Keratinocyte (primary cell): ENCODE results near the gene PCDHGC5. TPM values are rescaled to one million over a fixed set of nuclear protein-coding genes. Genes with fewer than 3 reads are reported as not detected.

Source experiments
- DNase-seq: peaks from one replicate; pipeline ENCODE4 v3.0.0-alpha.2; 2011; ENCODE audit warnings: low read depth, missing footprints, low spot score
- FAIRE-seq: peaks from 2 replicates; lab custom pipeline; 2011; peaks lifted over from hg19 to GRCh38; lab: Jason Lieb, UNC
- H2AFZ ChIP-seq: 2 replicates; pipeline ENCODE4 v1.6.0; 2012; ENCODE audit warnings: low read length, control low read depth, inconsistent platforms; ENCODE audit not compliant: control insufficient read depth
- H3K27ac ChIP-seq: 2 replicates; pipeline ENCODE4 v1.5.1; 2011; ENCODE audit warnings: low read length; ENCODE audit not compliant: control insufficient read depth, insufficient read depth
- H3K27me3 ChIP-seq: 3 replicates; pipeline ENCODE4 v1.6.0; 2011; ENCODE audit warnings: low read length; ENCODE audit not compliant: control insufficient read depth, insufficient read depth; ENCODE audit errors: extremely low read depth
- H3K36me3 ChIP-seq, 2 experiments: 2 replicates in 1 of 2; 3 replicates in 1 of 2; pipeline ENCODE4 v1.5.1; 2011; ENCODE audit warnings: low read length in 2 of 2, mild to moderate bottlenecking in 1 of 2; ENCODE audit not compliant: control insufficient read depth in 2 of 2, insufficient read depth in 2 of 2; ENCODE audit errors: extremely low read depth in 1 of 2
- H3K4me1 ChIP-seq: 3 replicates; pipeline ENCODE4 v1.5.1; 2011; ENCODE audit warnings: low read length; ENCODE audit not compliant: control insufficient read depth, insufficient read depth; ENCODE audit errors: extremely low read depth
- H3K4me2 ChIP-seq: 3 replicates; pipeline ENCODE4 v1.6.0; 2011; ENCODE audit warnings: low read depth, low read length; ENCODE audit not compliant: control insufficient read depth, insufficient read depth; ENCODE audit errors: extremely low read depth
- H3K4me3 ChIP-seq, 3 experiments: fragments of 200-600 bp in 1 of 3; sonication (generic) in 1 of 3; 2 replicates in 2 of 3; 3 replicates in 1 of 3; pipeline ENCODE4 v1.5.1; 2011 to 2016; ENCODE audit warnings: low read length in 3 of 3, mild to moderate bottlenecking in 3 of 3, control low read depth in 2 of 3, inconsistent platforms in 1 of 3, low read depth in 1 of 3, mixed read lengths in 1 of 3, mixed run types in 1 of 3, moderate library complexity in 1 of 3; ENCODE audit not compliant: control insufficient read depth in 2 of 3, insufficient read depth in 2 of 3; ENCODE audit errors: extremely low read depth in 1 of 3
- H3K79me2 ChIP-seq: 2 replicates; pipeline ENCODE4 v1.6.0; 2012; ENCODE audit warnings: low read length; ENCODE audit not compliant: control insufficient read depth, insufficient read depth
- H3K9ac ChIP-seq: 3 replicates; pipeline ENCODE4 v1.6.0; 2011; ENCODE audit warnings: low read length; ENCODE audit not compliant: control insufficient read depth, insufficient read depth; ENCODE audit errors: extremely low read depth
- H3K9me1 ChIP-seq: 3 replicates; pipeline ENCODE4 v1.6.0; 2011; ENCODE audit warnings: low read length; ENCODE audit not compliant: control insufficient read depth, insufficient read depth; ENCODE audit errors: extremely low read depth
- H3K9me3 ChIP-seq: 2 replicates; pipeline ENCODE4 v1.5.1; 2012; ENCODE audit warnings: low read depth, low read length; ENCODE audit not compliant: control insufficient read depth
- H4K20me1 ChIP-seq: 3 replicates; pipeline ENCODE4 v1.6.0; 2011; ENCODE audit warnings: low read length; ENCODE audit not compliant: control insufficient read depth, insufficient read depth; ENCODE audit errors: extremely low read depth
- EZH2 ChIP-seq: IDR thresholded peaks from one replicate; pipeline ENCODE4 v1.6.1; 2012; ENCODE audit warnings: inconsistent platforms, mild to moderate bottlenecking, low read length, moderate library complexity
- dilution Hi-C: fragments of 300-500 bp; cut with MboI; formaldehyde crosslinking; loops from one replicate; pipeline ENCODE4 v1.7.0; 2020; ENCODE audit warnings: low sequenced_read_pairs; ENCODE audit not compliant: extremely low pct_ligation_motif_present
- polyA plus RNA-seq, 5 experiments: library from polyadenylated mRNA; depleted of rRNA in 3 of 5; stranded (reverse) in 3 of 5; stranded (forward) in 1 of 5; unstranded in 1 of 5; fragments of >200 nt; gene quantifications; 1 replicate in 1 of 5; 2 replicates in 3 of 5; 3 replicates in 1 of 5; pipeline versions ENCODE4 v1.2.1 to v1.2.3, GENCODE V29; 2011 to 2012; ENCODE audit warnings: missing spikeins in 2 of 5, low read depth in 1 of 5, low replicate concordance in 1 of 5
- TF ChIP-seq, protein P1 (sequence below), 3 experiments: IDR thresholded peaks in 1 of 3; conservative IDR thresholded peaks in 1 of 3; optimal IDR thresholded peaks in 1 of 3; 2 replicates in 2 of 3; 3 replicates in 1 of 3; pipeline versions ENCODE3 to v1.5.1; 2011; ENCODE audit warnings: low read length in 3 of 3, mild to moderate bottlenecking in 3 of 3, moderate library complexity in 2 of 3, control low read depth in 1 of 3, inconsistent platforms in 1 of 3; ENCODE audit not compliant: insufficient read depth in 2 of 3; ENCODE audit errors: extremely low read depth in 1 of 3

PCDHGC5 gene
- polyA plus RNA-seq, 1 donor (not counting 4 experiments of a cell fraction or from before 2014, with no cell fraction given) = 0.77 TPM

DNA sequence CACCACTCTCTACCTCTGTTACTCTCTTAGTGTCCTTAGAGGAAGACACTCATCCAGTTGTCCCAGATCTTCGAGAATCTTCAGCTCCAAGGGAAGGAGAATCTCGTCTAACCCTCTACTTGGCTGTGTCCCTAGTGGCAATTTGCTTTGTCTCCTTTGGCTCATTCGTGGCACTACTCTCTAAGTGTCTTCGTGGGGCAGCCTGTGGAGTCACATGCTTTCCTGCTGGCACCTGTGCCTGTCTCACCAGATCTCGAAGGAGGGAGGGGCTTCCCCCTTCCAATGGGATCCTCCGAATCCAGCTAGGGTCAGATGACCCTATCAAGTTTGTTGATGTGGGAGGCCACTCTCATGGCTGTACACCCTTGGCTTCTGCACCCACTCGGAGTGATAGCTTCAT, 1.8 kb upstream of the PCDHGC5 start:
- no peaks in the 10 kb centered on the region for H3K9me1 ChIP-seq
- TF ChIP-seq, protein P1, sequence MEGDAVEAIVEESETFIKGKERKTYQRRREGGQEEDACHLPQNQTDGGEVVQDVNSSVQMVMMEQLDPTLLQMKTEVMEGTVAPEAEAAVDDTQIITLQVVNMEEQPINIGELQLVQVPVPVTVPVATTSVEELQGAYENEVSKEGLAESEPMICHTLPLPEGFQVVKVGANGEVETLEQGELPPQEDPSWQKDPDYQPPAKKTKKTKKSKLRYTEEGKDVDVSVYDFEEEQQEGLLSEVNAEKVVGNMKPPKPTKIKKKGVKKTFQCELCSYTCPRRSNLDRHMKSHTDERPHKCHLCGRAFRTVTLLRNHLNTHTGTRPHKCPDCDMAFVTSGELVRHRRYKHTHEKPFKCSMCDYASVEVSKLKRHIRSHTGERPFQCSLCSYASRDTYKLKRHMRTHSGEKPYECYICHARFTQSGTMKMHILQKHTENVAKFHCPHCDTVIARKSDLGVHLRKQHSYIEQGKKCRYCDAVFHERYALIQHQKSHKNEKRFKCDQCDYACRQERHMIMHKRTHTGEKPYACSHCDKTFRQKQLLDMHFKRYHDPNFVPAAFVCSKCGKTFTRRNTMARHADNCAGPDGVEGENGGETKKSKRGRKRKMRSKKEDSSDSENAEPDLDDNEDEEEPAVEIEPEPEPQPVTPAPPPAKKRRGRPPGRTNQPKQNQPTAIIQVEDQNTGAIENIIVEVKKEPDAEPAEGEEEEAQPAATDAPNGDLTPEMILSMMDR (optimal IDR thresholded peaks at IDR 0.05 in 1 of 3, IDR thresholded peaks at IDR 0.05 in 1 of 3, conservative IDR thresholded peaks at IDR 0.05 in 1 of 3; ENCODE audit: extremely low read depth in 1 of 3, insufficient read depth in 2 of 3, low read length in 3 of 3) = no peak
- TF ChIP-seq EZH2 = no peak
- no peak for DNase-seq
- no peaks in the 10 kb centered on the region for H3K9me3 ChIP-seq
- no peak overlapping the region for H3K9ac ChIP-seq
- no peaks in the 10 kb centered on the region for H4K20me1 ChIP-seq
- H3K4me1 ChIP-seq = peaks cover 21% of the 10 kb centered on the region
- no peaks in the 10 kb centered on the region for H3K79me2 ChIP-seq
- peaks cover 0 to 3% of the 10 kb centered on the region in 2 experiments for H3K36me3 ChIP-seq
- H3K4me2 ChIP-seq = no peak overlapping the region
- no peak for FAIRE-seq
- no peaks in the 10 kb centered on the region for H3K27me3 ChIP-seq
- no peak overlapping the region for H3K4me3 ChIP-seq
- no peak overlapping the region for H2AFZ ChIP-seq
- H3K27ac ChIP-seq = no peak overlapping the region
- dilution Hi-C loops = no loop called here

DNA sequence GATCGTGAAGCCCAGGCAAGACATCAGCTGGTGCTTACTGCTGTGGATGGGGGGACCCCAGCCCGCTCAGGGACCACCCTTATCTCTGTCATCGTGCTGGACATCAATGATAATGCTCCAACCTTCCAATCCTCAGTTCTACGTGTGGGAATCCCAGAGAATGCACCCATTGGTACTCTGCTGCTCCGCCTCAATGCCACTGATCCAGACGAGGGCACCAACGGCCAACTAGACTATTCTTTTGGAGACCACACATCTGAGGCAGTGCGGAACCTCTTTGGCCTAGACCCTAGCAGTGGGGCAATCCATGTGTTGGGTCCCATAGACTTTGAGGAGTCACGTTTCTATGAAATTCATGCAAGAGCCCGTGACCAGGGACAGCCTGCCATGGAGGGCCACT, 960 bp downstream of the PCDHGC5 start:
- FAIRE-seq (no peak), DNase-seq (no peak)
- Histone ChIP-seq H3K79me2 (no peaks in the 10 kb centered on the region), H3K4me1 (peaks cover 21% of the 10 kb centered on the region), H3K27ac (no peak overlapping the region), H3K4me3 (no peak overlapping the region), H3K9ac (no peak overlapping the region), H3K9me3 (no peaks in the 10 kb centered on the region), H3K9me1 (no peaks in the 10 kb centered on the region), H4K20me1 (no peaks in the 10 kb centered on the region), H3K36me3 (peaks cover 0 to 3% of the 10 kb centered on the region in 2 experiments), H2AFZ (no peak overlapping the region), H3K27me3 (no peaks in the 10 kb centered on the region), H3K4me2 (no peak overlapping the region)
- dilution Hi-C loops = no loop called here
- no peak for TF ChIP-seq EZH2
- TF ChIP-seq, protein P1 (optimal IDR thresholded peaks at IDR 0.05 in 1 of 3, IDR thresholded peaks at IDR 0.05 in 1 of 3, conservative IDR thresholded peaks at IDR 0.05 in 1 of 3; ENCODE audit: extremely low read depth in 1 of 3, insufficient read depth in 2 of 3, low read length in 3 of 3) = no peak
